Colonic mucosa (tissue), 4 donors: ENCODE results near the gene ADA. TPM values are rescaled to one million over a fixed set of nuclear protein-coding genes. Genes with fewer than 3 reads are reported as not detected.

Experiments used
- DNase-seq: peaks from one replicate; pipeline ENCODE4 v3.0.0-alpha.2; 2020
- H3K27ac ChIP-seq: fragments of 200-600 bp; one replicate; pipeline ENCODE4 v1.8.0; 2021
- H3K27me3 ChIP-seq: fragments of 200-600 bp; one replicate; pipeline ENCODE4 v1.8.0; 2021
- H3K36me3 ChIP-seq: fragments of 200-600 bp; one replicate; pipeline ENCODE4 v1.8.0; 2021
- H3K4me1 ChIP-seq: fragments of 200-600 bp; one replicate; pipeline ENCODE4 v1.8.0; 2021; ENCODE audit warnings: mild to moderate bottlenecking
- H3K4me3 ChIP-seq: fragments of 200-600 bp; one replicate; pipeline ENCODE4 v1.8.0; 2021
- H3K9ac ChIP-seq, 2 donors: one replicate each; pipeline ENCODE4 v1.7.0; 2013; ENCODE audit warnings: control low read depth in 2 of 2, low read depth in 2 of 2, low read length in 2 of 2
- H3K9me3 ChIP-seq: fragments of 200-600 bp; one replicate; pipeline ENCODE4 v1.8.0; 2021
- CTCF ChIP-seq: fragments of 200-600 bp; IDR thresholded peaks from one replicate; pipeline ENCODE4 v1.8.0; 2022; ENCODE audit warnings: antibody characterized with exemption, mild to moderate bottlenecking
- intact Hi-C: fragments of 100-400 bp; cut with DNase I; formaldehyde crosslinking; loops from one replicate; pipeline ENCODE4 v1.14.1; 2022
- total RNA-seq, 2 donors: library from RNA; stranded (reverse); fragmentation: NEBNext Ultra II Directional in 1 of 2; extraction: Animal tissue kit (Norgen Biotek cat#: 25700) in 1 of 2; gene quantifications; one replicate each; pipeline ENCODE4 v1.2.1, GENCODE V29; 2021
- donor health status: healthy.
- donor health status: DM: no; HTN: no; CAD: no.
- donor health status: DM: no; HTN: no; CAD: no.

The ADA gene
- total RNA-seq, 2 donors from 2014 or later, result 2.4 to 4.5 TPM

- DNase-seq, result no peak
- no peaks in the 10 kb centered on the region for H3K27me3 ChIP-seq
- no peaks in the 10 kb centered on the region for H3K4me1 ChIP-seq
- no peak for TF ChIP-seq CTCF
- no peaks in the 10 kb centered on the region for H3K9me3 ChIP-seq
- no peak overlapping the region for H3K9ac ChIP-seq
- H3K36me3 ChIP-seq, result no peaks in the 10 kb centered on the region
- intact Hi-C loops, result no loop called here
- no peak overlapping the region for H3K27ac ChIP-seq
- no peak overlapping the region for H3K4me3 ChIP-seq
Observed at GRCh38 chr20:44586289-44586911, 65.1 kb downstream of the ADA start.

- no peak overlapping the region for H3K27ac ChIP-seq
- intact Hi-C loops, result no loop called here
- no peaks in the 10 kb centered on the region for H3K4me1 ChIP-seq
Observed at GRCh38 chr20:44585057-44585963, 66.2 kb downstream of the ADA start.

GRCh38 chr20:44584162-44584561, 67.3 kb downstream of the ADA start:
- DNase-seq, result no peak
- Histone ChIP-seq H3K4me3 (no peak overlapping the region), H3K27me3 (no peaks in the 10 kb centered on the region), H3K27ac (no peak overlapping the region), H3K9me3 (no peaks in the 10 kb centered on the region), H3K36me3 (no peaks in the 10 kb centered on the region), H3K4me1 (no peaks in the 10 kb centered on the region), H3K9ac (no peak overlapping the region)
- intact Hi-C loops, result no loop called here
- TF ChIP-seq CTCF, result no peak

More at GRCh38 chr20:44585057-44585963, 66.2 kb downstream of the ADA start:
- Histone ChIP-seq H3K4me3 (no peak overlapping the region), H3K36me3 (no peaks in the 10 kb centered on the region), H3K9me3 (no peaks in the 10 kb centered on the region), H3K9ac (no peak overlapping the region), H3K27me3 (no peaks in the 10 kb centered on the region)
- no peak for DNase-seq
- no peak for TF ChIP-seq CTCF

GRCh38 chr20:44583157-44583556, 68.3 kb downstream of the ADA start:
- Histone ChIP-seq H3K36me3 (no peaks in the 10 kb centered on the region), H3K4me1 (no peaks in the 10 kb centered on the region), H3K27me3 (no peaks in the 10 kb centered on the region), H3K9me3 (no peaks in the 10 kb centered on the region), H3K27ac (peak overlapping the region; percentile 54), H3K4me3 (no peak overlapping the region), H3K9ac (no peak overlapping the region)
- intact Hi-C loops, result no loop called here
- DNase-seq, result no peak
- no peak for TF ChIP-seq CTCF

- Histone ChIP-seq H3K36me3 (no peaks in the 10 kb centered on the region), H3K9ac (peak within 1 kb of the TSS; percentile 37 to 57), H3K4me1 (no peaks in the 10 kb centered on the region), H3K4me3 (peak within 1 kb of the TSS; percentile 18), H3K9me3 (no peaks in the 10 kb centered on the region), H3K27ac (peak within 1 kb of the TSS; percentile 54), H3K27me3 (no peaks in the 10 kb centered on the region)
- intact Hi-C loops, result no loop called here
- no peak for DNase-seq
- TF ChIP-seq CTCF, result no peak
Observed at GRCh38 chr20:44582311-44583025, 69.0 kb downstream of the ADA start, which contains the start of gene PKIG. Gene PKIG (plus strand): TSS chr20:44582579. CDS start chr20:44614557, 31,978 bp downstream.
